Choroid plexus epithelial cell (primary cell): ENCODE measurements around the gene IL1RAP.

Source experiments
- DNase-seq: peaks from one replicate; pipeline ENCODE4 v3.0.0-alpha.2; 2010; ENCODE audit warnings: low read depth
- H3K4me3 ChIP-seq: 2 replicates; pipeline ENCODE4 v1.5.1; 2011; ENCODE audit warnings: low read depth, mild to moderate bottlenecking, control low read depth, low read length, moderate library complexity
- CTCF ChIP-seq: conservative IDR thresholded peaks from 2 replicates; pipeline ENCODE4 v1.5.1; 2011; ENCODE audit warnings: low read depth, mild to moderate bottlenecking, control low read depth, inconsistent platforms, low read length, moderate library complexity

The IL1RAP gene

GRCh38 chr3:190605385-190605784, 91.5 kb downstream of the IL1RAP start:
- no peak for DNase-seq
- H3K4me3 ChIP-seq, result no peak overlapping the region
- no peak for TF ChIP-seq CTCF

DNA sequence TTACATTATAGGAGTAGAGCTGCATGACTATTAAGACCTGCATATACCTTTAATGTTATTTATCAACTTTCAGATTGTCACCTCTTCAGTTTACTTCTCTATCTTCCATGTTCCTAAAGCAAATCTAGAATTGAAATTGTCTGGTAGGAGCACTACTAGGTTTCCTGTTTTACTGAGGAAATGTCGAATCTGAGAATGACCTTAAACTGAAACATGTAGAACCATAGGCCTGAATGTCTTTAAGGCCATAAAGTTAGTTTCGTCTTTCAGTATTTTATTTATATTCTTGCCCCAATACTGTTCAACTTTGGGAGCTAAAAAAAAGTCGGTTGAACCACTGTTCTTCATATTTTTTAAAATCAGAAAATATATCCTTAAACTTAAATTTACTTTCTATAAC, 92.7 kb downstream of the IL1RAP start:
- no peak for DNase-seq
- H3K4me3 ChIP-seq, result no peak overlapping the region
- TF ChIP-seq CTCF, result no peak

DNA sequence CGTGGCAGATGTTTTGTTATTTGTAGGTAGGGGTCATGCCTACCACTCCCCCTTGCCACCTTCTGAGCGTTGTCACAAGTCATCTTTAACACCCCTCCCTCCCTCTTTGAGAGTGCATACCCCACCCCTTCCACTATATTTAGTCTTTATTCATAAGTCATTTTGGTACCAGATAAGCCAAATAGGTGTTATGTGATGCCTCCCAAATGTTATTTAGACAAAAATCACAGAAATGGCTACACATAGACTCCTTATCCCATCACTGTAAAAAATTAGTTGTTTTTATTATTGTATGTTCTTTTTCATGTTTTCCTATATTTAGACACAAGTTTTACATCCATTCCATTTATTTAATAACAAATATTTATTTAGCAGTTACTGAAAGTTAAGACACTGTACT, 93.1 kb downstream of the IL1RAP start:
- DNase-seq, result no peak
- no peak for TF ChIP-seq CTCF
- no peak overlapping the region for H3K4me3 ChIP-seq

DNA sequence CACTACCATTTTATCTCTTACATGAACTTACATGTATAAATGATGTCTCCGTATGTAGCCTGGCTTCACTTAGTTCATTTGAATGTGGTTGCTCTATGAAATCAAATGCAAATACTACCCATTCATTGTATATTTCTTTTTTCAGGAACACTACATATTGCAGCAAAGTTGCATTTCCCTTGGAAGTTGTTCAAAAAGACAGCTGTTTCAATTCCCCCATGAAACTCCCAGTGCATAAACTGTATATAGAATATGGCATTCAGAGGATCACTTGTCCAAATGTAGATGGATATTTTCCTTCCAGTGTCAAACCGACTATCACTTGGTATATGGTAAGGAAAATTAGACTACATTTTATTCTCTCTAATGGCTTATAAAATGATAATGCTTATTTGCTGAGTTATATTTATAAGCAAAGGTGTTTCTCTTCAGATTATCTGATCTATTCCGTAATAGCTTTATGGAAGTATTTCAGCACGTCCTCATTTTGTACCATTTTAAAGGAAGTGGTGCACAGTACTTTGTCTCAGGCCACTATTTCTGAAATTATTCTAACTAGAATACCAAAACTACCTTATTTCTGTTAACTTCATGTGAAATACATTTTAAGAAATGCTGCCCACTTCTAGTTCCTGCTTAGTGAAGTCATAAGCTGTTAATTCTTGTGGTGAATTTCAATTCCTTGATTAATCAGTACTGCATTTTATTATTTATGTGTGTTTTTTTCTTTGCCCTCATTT, 95.1 kb downstream of the IL1RAP start:
- no peak for DNase-seq
- no peak for TF ChIP-seq CTCF
- no peak overlapping the region for H3K4me3 ChIP-seq

GRCh38 chr3:190614226-190615059, 100.6 kb downstream of the IL1RAP start:
- DNase-seq, result peak; percentile 18
- no peak for TF ChIP-seq CTCF
- no peak overlapping the region for H3K4me3 ChIP-seq

DNA sequence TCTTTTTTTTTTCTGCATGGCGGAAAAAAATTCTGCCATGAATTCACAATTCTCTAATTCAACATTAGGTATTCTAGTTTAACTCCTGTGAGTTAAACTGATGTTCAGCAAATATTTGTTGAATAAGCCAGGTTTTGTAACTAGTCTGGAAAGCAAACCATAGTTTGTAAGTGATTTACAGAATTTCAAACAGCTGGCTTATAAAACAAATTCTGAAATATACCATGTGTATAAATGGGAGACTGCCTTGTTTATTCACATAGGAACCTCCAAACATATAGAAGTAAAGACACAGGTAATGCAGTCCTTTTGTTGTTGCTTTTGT, 101.1 kb downstream of the IL1RAP start:
- TF ChIP-seq CTCF, result no peak
- no peak for DNase-seq
- H3K4me3 ChIP-seq, result no peak overlapping the region
